ENCODE measurements around the gene SLC24A1. TPM values are rescaled to one million over a fixed set of nuclear protein-coding genes. Genes with fewer than 3 reads are reported as not detected.

Gene SLC24A1
- total RNA-seq, 1 donor from 2014 or later = 4.4 TPM

DNA sequence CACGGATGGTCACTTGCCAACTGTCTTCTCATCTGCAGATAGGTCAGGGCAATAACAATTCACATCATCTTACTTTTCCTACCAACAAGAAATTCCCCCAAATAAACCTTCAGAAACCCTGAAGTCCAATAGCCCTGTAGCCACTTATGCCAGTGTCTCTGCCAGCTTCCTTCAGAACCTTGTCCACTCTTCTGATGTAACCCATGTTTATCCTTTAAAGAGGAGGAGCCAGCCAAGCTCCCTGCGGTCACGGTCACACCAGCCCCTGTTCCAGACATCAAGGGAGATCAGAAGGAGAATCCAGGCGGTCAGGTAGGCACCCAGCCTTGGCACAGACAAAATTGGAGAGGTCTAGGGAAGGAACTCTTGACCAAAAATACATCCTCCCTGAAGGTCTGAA is 23.7 kb downstream of the SLC24A1 start:
- no peak for DNase-seq (ENCODE audit: low spot score)
- Mint-ChIP-seq H3K27me3 (ENCODE audit: insufficient read depth) (no peaks in the 10 kb centered on the region), H3K27ac (no peak overlapping the region), H3K9me3 (no peaks in the 10 kb centered on the region), H3K4me3 (no peak overlapping the region), H3K36me3 (ENCODE audit: low read depth) (peaks cover 2% of the 10 kb centered on the region), H3K4me1 (ENCODE audit: low read depth) (no peaks in the 10 kb centered on the region)
- intact Hi-C loops (cut with micrococcal nuclease) = no loop called here

DNA sequence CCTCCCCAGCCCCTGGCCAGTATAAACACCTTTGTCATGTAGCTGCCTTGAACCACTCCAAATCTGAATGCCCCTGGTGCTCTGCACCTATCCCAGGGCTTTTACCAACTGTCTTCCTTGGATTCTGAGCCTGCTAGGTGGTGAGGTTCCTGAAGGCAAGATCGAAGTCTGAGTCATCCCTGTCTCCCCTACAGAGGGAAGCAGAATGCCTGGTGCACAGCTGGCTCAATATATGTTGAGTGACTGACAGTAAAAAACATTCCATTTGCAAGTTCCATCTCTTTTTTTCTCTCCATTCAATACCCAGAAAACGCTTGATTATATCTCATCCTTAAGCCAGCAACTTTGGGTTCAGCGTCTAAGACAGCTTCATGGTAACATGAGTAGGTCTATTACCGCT is 24.7 kb downstream of the SLC24A1 start:
- Mint-ChIP-seq H3K27ac (no peak overlapping the region), H3K36me3 (ENCODE audit: low read depth) (peaks cover 4% of the 10 kb centered on the region), H3K4me1 (ENCODE audit: low read depth) (peaks cover 6% of the 10 kb centered on the region), H3K27me3 (ENCODE audit: insufficient read depth) (no peaks in the 10 kb centered on the region), H3K9me3 (no peaks in the 10 kb centered on the region), H3K4me3 (no peak overlapping the region)
- DNase-seq (ENCODE audit: low spot score) = no peak
- intact Hi-C loops (cut with micrococcal nuclease) = no loop called here

DNA sequence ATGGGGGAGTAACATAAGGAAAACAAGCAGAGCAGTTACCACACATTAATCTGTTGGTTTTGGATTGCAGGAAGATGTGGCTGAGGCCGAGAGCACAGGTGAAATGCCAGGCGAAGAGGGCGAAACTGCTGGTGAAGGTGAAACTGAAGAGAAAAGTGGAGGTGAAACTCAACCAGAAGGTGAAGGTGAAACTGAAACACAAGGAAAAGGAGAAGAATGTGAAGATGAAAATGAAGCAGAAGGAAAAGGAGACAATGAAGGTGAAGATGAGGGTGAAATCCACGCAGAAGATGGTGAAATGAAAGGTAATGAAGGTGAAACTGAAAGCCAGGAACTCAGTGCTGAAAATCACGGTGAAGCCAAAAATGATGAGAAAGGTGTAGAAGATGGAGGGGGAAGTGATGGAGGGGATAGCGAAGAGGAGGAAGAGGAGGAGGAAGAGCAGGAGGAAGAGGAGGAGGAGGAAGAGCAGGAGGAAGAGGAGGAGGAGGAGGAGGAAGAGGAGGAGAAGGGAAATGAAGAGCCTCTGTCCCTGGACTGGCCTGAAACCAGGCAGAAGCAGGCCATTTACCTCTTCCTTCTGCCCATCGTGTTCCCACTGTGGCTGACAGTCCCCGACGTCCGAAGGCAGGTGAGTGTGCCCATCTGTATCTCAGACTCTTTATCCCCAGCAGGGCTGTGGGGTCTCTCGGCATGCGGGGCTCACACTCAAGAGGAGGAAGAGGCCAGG is 28.7 kb downstream of the SLC24A1 start:
- intact Hi-C loops (cut with micrococcal nuclease) = no loop called here
- H3K9me3 Mint-ChIP-seq = no peaks in the 10 kb centered on the region
- H3K4me1 Mint-ChIP-seq (ENCODE audit: low read depth) = peaks cover 11% of the 10 kb centered on the region
- H3K4me3 Mint-ChIP-seq = no peak overlapping the region
- no peak for DNase-seq (ENCODE audit: low spot score)
- H3K27ac Mint-ChIP-seq = no peak overlapping the region
- peaks cover 29% of the 10 kb centered on the region for H3K36me3 Mint-ChIP-seq (ENCODE audit: low read depth)
- no peaks in the 10 kb centered on the region for H3K27me3 Mint-ChIP-seq (ENCODE audit: insufficient read depth)

DNA sequence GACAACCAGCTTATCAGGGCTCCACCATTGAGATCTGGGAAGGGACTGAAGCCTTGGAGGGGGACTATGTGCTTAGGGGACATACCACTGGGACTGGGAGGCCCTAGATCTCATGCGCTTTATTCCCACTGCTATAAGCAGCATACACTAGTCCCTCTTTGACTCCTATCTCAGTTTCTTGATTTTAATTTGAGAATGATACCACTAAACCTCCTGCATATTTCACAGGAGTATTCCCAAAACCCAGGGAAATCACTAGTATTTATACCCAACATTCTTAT is 29.2 kb downstream of the SLC24A1 start:
- Mint-ChIP-seq H3K27me3 (ENCODE audit: insufficient read depth) (no peaks in the 10 kb centered on the region), H3K4me3 (no peak overlapping the region), H3K9me3 (no peaks in the 10 kb centered on the region), H3K36me3 (ENCODE audit: low read depth) (peaks cover 32% of the 10 kb centered on the region), H3K27ac (no peak overlapping the region), H3K4me1 (ENCODE audit: low read depth) (peaks cover 11% of the 10 kb centered on the region)
- DNase-seq (ENCODE audit: low spot score) = no peak
- intact Hi-C loops (cut with micrococcal nuclease) = no loop called here

DNA sequence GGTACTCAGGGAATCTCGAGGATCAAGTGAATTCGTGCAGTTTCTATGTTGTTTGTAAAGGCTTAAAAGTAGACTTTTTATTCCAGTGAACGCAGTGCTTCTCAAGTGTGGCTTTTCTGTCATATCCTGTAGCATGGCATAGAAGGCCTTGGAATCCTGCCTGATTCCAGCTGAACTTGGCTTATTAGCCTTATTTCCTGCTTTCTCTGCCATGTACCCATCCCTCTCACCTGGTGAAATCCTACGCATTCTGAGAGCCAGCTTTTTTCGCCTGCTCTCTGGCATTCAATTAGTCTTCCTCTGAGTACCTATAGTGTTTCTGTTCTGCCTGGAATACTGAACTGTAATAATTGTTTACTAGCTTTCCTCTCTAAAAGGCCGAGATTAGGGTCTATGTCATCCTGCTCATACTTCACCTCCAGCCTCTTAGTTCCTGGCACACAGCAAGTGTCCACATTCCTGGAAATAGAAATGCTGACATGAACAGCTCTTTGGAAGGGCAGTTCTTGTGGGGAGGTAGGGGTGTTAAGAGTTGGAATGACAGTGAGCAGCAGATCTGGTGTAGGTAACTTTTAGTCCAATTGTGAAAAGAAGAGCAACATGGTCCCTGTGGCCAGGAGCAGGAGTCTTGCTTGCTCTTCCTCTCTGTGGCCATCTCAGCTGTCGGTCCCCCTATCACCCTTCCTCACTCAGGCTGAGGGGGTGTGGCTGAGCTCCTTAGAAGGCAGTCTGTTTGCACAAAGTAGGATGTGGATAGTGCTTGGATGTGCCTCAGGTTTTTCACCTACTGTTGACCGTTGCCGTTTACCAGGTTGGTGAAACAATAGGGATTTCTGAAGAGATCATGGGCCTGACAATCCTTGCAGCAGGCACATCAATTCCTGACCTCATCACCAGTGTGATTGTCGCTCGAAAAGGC is 30.4 kb downstream of the SLC24A1 start:
- DNase-seq (ENCODE audit: low spot score) = no peak
- Mint-ChIP-seq H3K4me1 (ENCODE audit: low read depth) (peaks cover 11% of the 10 kb centered on the region), H3K9me3 (no peaks in the 10 kb centered on the region), H3K27me3 (ENCODE audit: insufficient read depth) (no peaks in the 10 kb centered on the region), H3K36me3 (ENCODE audit: low read depth) (peaks cover 37% of the 10 kb centered on the region), H3K27ac (no peak overlapping the region), H3K4me3 (no peak overlapping the region)
- intact Hi-C loops (cut with micrococcal nuclease) = no loop called here

DNA sequence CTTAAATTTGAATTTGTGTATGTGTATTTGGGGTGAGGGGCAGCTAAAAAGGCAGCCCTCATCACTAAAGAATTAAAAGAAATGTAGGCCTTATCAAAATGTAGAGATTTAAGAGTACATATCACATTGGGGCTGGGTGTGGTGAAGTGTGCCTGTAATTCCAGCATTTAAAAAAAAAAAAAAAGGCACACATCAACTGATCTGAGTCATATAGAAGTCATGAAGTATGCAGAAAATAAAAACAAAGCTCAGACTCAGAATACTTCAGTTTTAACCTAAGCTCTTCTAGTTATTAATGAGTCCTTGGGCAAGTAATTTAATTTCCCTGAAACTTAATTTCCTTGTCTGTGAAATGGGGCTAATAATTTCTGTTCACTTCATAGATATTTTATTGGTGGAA is 31.6 kb downstream of the SLC24A1 start:
- intact Hi-C loops (cut with micrococcal nuclease) = no loop called here
- DNase-seq (ENCODE audit: low spot score) = no peak
- Mint-ChIP-seq H3K4me1 (ENCODE audit: low read depth) (peaks cover 11% of the 10 kb centered on the region), H3K36me3 (ENCODE audit: low read depth) (peaks cover 37% of the 10 kb centered on the region), H3K4me3 (no peak overlapping the region), H3K9me3 (no peaks in the 10 kb centered on the region), H3K27ac (no peak overlapping the region), H3K27me3 (ENCODE audit: insufficient read depth) (no peaks in the 10 kb centered on the region)

DNA sequence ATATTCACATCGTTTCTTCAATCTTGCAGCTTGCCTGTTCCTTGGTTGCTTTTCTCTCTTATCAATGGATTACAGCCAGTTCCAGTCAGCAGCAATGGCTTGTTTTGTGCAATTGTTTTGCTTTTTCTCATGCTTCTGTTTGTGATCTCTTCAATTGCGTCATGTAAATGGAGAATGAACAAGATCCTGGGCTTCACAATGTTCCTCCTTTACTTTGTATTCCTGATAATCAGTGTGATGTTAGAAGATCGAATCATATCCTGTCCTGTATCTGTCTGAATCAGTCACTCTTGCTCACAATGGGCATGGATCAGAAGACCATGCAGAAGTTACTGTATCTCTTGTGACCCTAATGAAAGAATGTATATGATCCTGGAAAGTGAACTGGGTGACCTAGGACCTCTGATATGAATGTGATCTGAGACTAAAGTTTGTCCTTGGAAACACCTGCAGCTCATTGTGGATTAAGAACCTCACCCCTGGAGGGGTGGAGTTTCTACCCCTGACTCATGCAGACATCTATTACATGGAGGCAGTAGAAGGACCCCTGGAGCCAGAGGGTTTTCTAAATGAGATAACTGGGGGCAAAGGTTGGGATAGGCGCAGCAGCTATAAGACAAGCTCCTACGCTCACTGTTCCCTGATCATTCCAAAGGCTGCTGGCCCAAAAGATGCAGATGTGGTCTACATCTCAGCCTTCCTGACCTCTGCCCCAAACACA is 32.2 kb downstream of the SLC24A1 start:
- DNase-seq (ENCODE audit: low spot score) = no peak
- Mint-ChIP-seq H3K4me1 (ENCODE audit: low read depth) (peaks cover 11% of the 10 kb centered on the region), H3K9me3 (no peaks in the 10 kb centered on the region), H3K27ac (no peak overlapping the region), H3K36me3 (ENCODE audit: low read depth) (peaks cover 40% of the 10 kb centered on the region), H3K4me3 (no peak overlapping the region), H3K27me3 (ENCODE audit: insufficient read depth) (no peaks in the 10 kb centered on the region)
- intact Hi-C loops (cut with micrococcal nuclease) = no loop called here

DNA sequence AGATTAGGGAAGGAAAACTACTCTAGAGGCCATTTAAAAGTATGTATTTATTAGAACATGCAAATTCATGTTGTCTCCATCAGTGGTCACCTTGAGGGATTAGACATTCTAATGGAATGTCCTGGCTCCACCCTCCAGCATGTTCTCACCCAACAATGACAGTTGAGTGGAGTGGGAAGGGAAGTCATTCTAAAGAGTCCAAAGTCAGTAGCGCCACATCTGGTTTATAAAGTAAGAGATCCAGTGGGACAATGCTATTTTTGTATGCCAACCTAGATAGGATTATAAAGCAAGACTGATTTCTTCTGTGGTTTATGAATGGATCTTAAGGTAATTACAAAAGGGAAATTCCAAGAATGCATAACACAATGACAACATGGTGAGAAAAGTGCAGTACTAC is 33.3 kb downstream of the SLC24A1 start:
- intact Hi-C loops (cut with micrococcal nuclease) = no loop called here
- Mint-ChIP-seq H3K27ac (no peak overlapping the region), H3K4me1 (ENCODE audit: low read depth) (peaks cover 11% of the 10 kb centered on the region), H3K27me3 (ENCODE audit: insufficient read depth) (no peaks in the 10 kb centered on the region), H3K4me3 (no peak overlapping the region), H3K9me3 (no peaks in the 10 kb centered on the region), H3K36me3 (ENCODE audit: low read depth) (peaks cover 42% of the 10 kb centered on the region)
- no peak for DNase-seq (ENCODE audit: low spot score)

DNA sequence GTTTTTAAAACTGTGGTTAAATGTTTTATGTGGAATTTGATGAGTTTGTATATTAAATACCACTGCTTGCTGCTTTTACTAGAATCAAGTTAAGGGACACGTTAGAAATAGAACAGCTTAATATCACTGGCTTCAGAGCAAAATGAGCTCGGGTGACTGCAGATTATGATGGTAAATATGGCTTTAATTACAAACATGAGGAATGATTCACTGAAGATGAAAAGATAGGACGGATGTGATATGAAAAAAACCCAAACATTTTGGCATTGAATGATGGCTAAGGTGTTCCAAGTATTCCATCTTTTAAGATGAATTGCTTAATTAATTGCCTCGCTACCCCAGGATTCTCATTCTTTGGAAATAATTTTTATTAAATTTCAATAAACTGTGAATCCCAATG is 33.7 kb downstream of the SLC24A1 start:
- H3K36me3 Mint-ChIP-seq (ENCODE audit: low read depth) = peaks cover 42% of the 10 kb centered on the region
- H3K4me1 Mint-ChIP-seq (ENCODE audit: low read depth) = peaks cover 11% of the 10 kb centered on the region
- no peak overlapping the region for H3K4me3 Mint-ChIP-seq
- H3K27ac Mint-ChIP-seq = no peak overlapping the region
- intact Hi-C loops (cut with micrococcal nuclease) = no loop called here
- H3K9me3 Mint-ChIP-seq = no peaks in the 10 kb centered on the region
- H3K27me3 Mint-ChIP-seq (ENCODE audit: insufficient read depth) = no peaks in the 10 kb centered on the region
- DNase-seq (ENCODE audit: low spot score) = no peak

DNA sequence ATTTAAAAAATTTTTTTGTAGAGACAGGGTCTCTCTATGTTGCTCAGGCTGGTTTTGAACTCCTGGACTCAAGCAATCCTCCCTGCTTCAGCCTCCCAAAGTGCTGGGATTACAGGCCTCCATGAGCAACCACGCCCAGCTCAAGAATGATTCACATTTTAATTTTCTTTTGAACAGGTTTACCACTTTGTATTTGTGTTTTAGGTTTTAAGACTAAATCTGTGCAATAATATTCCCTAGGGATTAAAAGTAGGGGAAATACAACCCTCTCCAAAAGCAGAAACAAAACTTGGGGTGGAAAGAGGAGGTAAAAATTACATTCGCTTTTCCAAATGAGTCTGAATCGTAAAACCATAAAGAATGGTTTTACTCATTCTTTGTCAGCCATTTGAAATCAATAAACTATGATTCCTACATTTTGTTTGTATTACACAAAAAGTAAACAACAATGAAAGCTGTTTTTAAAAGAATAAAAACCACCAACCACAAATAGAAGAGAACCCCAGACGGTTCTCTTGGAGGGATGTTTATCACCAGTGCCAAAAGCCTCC is 37.8 kb downstream of the SLC24A1 start:
- Mint-ChIP-seq H3K27ac (no peak overlapping the region), H3K27me3 (ENCODE audit: insufficient read depth) (no peaks in the 10 kb centered on the region), H3K36me3 (ENCODE audit: low read depth) (peaks cover 32% of the 10 kb centered on the region), H3K4me3 (no peak overlapping the region), H3K4me1 (ENCODE audit: low read depth) (no peaks in the 10 kb centered on the region), H3K9me3 (no peaks in the 10 kb centered on the region)
- intact Hi-C loops (cut with micrococcal nuclease) = no loop called here
- DNase-seq (ENCODE audit: low spot score) = no peak

DNA sequence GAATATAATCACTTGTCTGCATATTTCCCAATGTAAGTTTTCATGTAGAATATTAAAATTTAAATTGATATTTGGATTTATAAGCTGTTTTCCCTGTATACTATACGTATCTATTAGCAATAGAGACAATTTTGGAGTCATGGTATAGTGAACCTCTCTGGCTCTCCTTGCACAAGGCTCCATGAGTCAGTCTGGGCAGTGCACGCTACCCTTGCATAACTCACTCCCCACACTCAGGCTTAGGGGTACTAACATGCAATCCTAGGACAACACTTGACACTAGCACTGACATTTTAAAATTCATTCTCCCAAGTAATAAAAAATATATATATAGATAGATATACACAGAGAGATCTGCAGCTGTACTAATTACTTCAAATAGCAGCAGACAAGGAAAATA is 39.2 kb downstream of the SLC24A1 start:
- H3K27ac Mint-ChIP-seq = no peak overlapping the region
- intact Hi-C loops (cut with micrococcal nuclease) = no loop called here
- H3K4me1 Mint-ChIP-seq (ENCODE audit: low read depth) = no peaks in the 10 kb centered on the region
- no peaks in the 10 kb centered on the region for H3K27me3 Mint-ChIP-seq (ENCODE audit: insufficient read depth)
- DNase-seq (ENCODE audit: low spot score) = no peak
- H3K36me3 Mint-ChIP-seq (ENCODE audit: low read depth) = peaks cover 30% of the 10 kb centered on the region
- H3K4me3 Mint-ChIP-seq = no peak overlapping the region
- H3K9me3 Mint-ChIP-seq = no peaks in the 10 kb centered on the region

DNA sequence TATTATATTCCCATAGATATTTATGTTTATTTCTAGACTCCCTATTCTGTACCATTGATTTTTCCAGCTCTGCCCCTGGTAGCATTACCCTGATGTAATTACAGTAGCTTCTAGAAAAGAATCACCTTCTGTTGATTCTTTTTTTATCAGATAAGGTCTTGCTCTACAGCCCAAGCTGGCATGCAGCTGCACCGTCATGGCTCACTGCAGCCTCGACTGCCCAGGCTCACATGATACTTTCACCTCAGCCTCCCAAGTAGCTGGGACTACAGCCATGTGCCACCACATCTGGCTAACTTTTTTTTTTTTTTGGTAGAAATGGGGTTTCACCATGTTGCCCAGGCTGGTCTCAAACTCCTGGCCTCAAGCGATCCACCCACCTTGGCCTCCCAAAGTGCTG is 41.8 kb downstream of the SLC24A1 start:
- Mint-ChIP-seq H3K4me1 (ENCODE audit: low read depth) (no peaks in the 10 kb centered on the region), H3K27ac (no peak overlapping the region), H3K4me3 (no peak overlapping the region), H3K27me3 (ENCODE audit: insufficient read depth) (no peaks in the 10 kb centered on the region), H3K9me3 (no peaks in the 10 kb centered on the region), H3K36me3 (ENCODE audit: low read depth) (peaks cover 31% of the 10 kb centered on the region)
- no peak for DNase-seq (ENCODE audit: low spot score)
- intact Hi-C loops (cut with micrococcal nuclease) = no loop called here

DNA sequence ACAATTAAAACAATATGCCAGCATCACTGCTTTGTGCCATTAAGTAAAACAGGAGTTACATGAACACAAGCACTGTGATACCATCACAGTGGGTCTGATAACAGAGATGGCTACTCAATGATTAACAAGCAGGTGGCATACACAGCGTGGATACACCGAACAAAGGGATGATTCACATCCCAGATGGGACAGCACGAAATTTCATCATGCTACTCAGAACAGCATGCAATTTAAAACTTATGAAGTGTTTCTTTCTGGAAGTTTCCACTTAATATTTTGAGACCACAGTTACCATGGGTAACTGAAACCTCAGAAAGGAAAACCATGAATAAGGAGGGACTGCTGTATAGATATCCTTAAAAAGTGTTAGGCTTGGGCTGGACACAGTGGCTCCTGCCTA is 44.5 kb downstream of the SLC24A1 start:
- intact Hi-C loops (cut with micrococcal nuclease) = no loop called here
- Mint-ChIP-seq H3K36me3 (ENCODE audit: low read depth) (peaks cover 33% of the 10 kb centered on the region), H3K27ac (no peak overlapping the region), H3K4me3 (no peak overlapping the region), H3K4me1 (ENCODE audit: low read depth) (no peaks in the 10 kb centered on the region), H3K27me3 (ENCODE audit: insufficient read depth) (no peaks in the 10 kb centered on the region), H3K9me3 (no peaks in the 10 kb centered on the region)
- no peak for DNase-seq (ENCODE audit: low spot score)

Data from activated T-helper 1 cell treated with anti-CD3 and anti-CD28 coated beads, Interleukin-12 subunit alpha, Interleukin-12 subunit beta, Interleukin-2, Interleukin-4 antibody, amounts not matched to agents 30 ng/mL and 10 ng/mL and 1 ng/mL, durations not matched to agents 14 hours and 24 hours and 36 hours (primary cell).